ENCODE data around the gene POU5F1.
"Not testable (repeated sequence)": the region's sequence is repeated elsewhere in the genome, so short reads cannot be mapped to it uniquely, and the experiment has no call there.

Gene POU5F1

DNA sequence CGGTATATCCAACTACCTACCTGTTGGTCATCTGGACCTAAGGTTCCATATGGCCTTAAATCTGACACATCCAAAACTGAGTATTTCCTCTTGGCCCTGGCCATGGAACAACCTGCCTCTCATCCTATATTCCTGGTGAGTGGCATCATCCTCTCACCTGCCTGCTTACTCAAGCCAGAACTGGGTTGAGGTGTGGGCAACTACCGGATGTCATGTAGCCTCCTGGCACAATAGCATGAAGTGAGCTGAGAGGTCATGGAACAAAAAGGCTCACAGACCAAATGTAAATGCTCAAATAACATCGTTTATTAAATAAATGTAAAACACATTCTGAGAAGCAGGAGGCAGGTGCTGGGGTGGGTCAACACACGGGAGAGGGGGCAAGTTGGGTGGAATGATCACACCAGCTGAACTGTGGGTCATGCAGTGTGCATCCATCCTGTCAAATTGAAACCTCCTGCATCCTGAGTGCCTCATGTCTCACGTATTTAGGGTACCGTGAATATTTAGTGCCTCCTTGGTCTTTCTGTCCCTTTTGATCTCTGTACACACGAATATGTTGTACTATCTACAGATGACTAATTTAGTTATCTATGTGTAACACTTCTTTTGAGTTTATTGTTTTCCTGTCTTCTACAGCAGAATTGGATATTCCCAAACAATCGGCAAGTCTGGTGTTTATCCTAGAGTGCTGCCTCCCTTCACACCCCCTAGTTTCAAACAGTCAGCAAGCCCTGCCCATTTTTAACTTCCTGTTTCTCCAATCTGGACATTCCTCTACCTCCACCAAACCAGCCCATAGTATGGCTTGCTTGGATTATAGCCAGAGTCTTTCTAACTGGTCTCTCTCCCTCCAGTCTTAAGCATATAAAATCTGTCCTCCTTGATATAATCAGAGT lies 7.9 kb upstream of the POU5F1 start:
- ATAC-seq = peak; percentile 62
- no peaks in the 10 kb centered on the region for H3K36me3 Mint-ChIP-seq
- H3K4me1 Mint-ChIP-seq = peaks cover 22% of the 10 kb centered on the region
- H3K27me3 Mint-ChIP-seq = no peaks in the 10 kb centered on the region
- no peak overlapping the region for H3K4me3 Mint-ChIP-seq
- H3K27ac Mint-ChIP-seq = peak overlapping the region; percentile 7
- H3K9me3 Mint-ChIP-seq = no peaks in the 10 kb centered on the region

GRCh38 chr6:31175971-31176370 lies 5.5 kb upstream of the POU5F1 start:
- no peak for ATAC-seq
- H3K9me3 Mint-ChIP-seq = no peaks in the 10 kb centered on the region
- no peak overlapping the region for H3K4me3 Mint-ChIP-seq
- no peaks in the 10 kb centered on the region for H3K36me3 Mint-ChIP-seq
- no peaks in the 10 kb centered on the region for H3K27me3 Mint-ChIP-seq
- peaks cover 22% of the 10 kb centered on the region for H3K4me1 Mint-ChIP-seq
- H3K27ac Mint-ChIP-seq = no peak overlapping the region

DNA sequence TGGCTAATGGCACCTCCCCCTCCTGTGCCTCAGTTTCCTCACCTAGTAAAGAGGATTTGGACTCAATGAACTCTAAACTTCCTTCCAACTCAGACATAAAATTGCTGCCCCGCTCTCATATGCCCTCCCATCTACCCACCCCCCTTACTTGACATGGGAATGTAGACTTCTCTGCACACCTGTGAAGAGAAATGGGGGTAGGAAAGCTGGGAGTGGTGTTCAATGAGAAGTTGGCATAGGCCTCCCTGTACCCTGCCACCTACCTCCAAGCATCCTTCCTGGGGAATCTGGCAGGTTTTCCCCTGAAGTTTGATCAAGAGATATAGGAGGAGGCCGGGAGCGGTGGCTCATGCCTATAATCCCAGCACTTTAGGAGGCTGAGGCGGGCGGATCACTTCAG lies 3.9 kb upstream of the POU5F1 start:
- ATAC-seq = no peak
- H3K4me1 Mint-ChIP-seq = peaks cover 14% of the 10 kb centered on the region
- H3K4me3 Mint-ChIP-seq = no peak overlapping the region
- no peaks in the 10 kb centered on the region for H3K27me3 Mint-ChIP-seq
- H3K9me3 Mint-ChIP-seq = no peaks in the 10 kb centered on the region
- no peak overlapping the region for H3K27ac Mint-ChIP-seq
- no peaks in the 10 kb centered on the region for H3K36me3 Mint-ChIP-seq

DNA sequence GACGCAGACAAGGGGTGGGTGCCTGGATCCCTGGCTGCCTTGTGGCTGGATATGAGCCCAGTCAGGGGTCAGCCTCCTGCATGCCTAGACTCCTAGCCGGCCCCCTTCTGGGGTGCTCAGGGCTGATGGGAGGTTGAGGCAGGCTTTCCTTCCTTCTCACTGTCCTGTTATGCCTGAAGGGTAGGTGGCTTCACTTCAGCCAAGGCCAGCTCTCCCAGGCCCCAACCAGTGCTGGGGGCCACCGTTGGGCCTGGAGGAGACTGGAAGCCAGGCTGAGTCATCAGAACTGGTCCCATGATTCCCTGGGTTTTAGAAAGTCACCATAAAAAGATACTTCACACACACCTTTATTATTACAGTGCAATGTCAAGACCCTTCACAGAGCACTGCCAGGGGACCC lies 2.9 kb upstream of the POU5F1 start:
- no peak overlapping the region for H3K4me3 Mint-ChIP-seq
- no peaks in the 10 kb centered on the region for H3K9me3 Mint-ChIP-seq
- peaks cover 5% of the 10 kb centered on the region for H3K4me1 Mint-ChIP-seq
- no peaks in the 10 kb centered on the region for H3K27me3 Mint-ChIP-seq
- H3K27ac Mint-ChIP-seq = no peak overlapping the region
- no peak for ATAC-seq
- no peaks in the 10 kb centered on the region for H3K36me3 Mint-ChIP-seq

DNA sequence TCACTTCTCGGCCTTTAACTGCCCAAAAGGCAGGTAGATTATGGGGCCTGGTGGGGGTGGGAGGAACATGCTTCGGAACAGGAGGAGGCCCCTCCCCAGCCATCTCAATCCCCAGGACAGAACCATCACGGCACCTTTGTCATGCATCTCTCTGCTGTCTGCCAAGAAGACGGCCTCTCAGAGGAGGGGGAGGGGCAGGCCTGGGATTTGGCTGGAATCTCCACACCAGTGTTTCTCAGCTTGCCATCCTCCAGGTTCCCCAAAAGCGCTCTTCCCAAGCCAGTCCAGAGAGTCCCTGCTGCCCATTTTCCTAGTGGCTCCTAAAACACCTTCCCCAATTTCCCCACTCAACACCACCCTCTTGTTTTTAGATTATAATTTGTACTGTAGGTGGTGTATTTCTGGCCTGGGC lies 2.5 kb upstream of the POU5F1 start:
- H3K27me3 Mint-ChIP-seq = no peaks in the 10 kb centered on the region
- no peaks in the 10 kb centered on the region for H3K36me3 Mint-ChIP-seq
- H3K4me3 Mint-ChIP-seq = no peak overlapping the region
- H3K27ac Mint-ChIP-seq = no peak overlapping the region
- H3K4me1 Mint-ChIP-seq = peaks cover under 1% of the 10 kb centered on the region
- ATAC-seq = no peak
- no peaks in the 10 kb centered on the region for H3K9me3 Mint-ChIP-seq

GRCh38 chr6:31171931-31172905 lies 1.7 kb upstream of the POU5F1 start:
- no peak overlapping the region for H3K4me3 Mint-ChIP-seq
- H3K9me3 Mint-ChIP-seq = no peaks in the 10 kb centered on the region
- ATAC-seq = no peak
- no peaks in the 10 kb centered on the region for H3K36me3 Mint-ChIP-seq
- no peaks in the 10 kb centered on the region for H3K4me1 Mint-ChIP-seq
- H3K27me3 Mint-ChIP-seq = no peaks in the 10 kb centered on the region
- no peak overlapping the region for H3K27ac Mint-ChIP-seq

- H3K27me3 Mint-ChIP-seq = no peaks in the 10 kb centered on the region
These were observed 647 bp upstream of the POU5F1 start for GRCh38 chr6:31170987-31171671.

DNA sequence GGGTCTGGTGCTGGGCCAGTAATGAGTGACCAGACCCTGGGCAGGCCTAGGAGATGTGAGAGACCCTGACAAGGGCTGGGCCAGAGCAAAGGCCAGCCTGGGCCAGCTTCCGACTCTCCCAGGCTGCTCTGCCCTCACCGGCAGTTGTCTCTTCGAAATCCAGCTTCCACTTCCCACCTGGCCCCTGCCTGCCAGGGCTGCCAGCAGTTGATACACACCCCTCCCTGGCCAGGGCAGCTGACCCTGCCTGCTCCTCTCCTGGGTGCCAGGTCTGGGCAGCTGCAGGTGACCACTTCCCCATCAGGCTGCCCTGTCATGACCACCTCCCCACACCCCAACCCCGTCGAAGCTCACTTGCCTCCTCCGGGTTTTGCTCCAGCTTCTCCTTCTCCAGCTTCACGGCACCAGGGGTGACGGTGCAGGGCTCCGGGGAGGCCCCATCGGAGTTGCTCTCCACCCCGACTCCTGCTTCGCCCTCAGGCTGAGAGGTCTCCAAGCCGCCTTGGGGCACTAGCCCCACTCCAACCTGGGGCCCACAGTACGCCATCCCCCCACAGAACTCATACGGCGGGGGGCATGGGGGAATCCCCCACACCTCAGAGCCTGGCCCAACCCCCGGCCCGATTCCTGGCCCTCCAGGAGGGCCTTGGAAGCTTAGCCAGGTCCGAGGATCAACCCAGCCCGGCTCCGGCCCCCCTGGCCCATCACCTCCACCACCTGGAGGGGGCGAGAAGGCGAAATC lies 453 bp downstream of the POU5F1 start:
- not testable (repeated sequence) for H3K36me3 Mint-ChIP-seq, ATAC-seq, H3K4me3 Mint-ChIP-seq, H3K9me3 Mint-ChIP-seq, H3K27ac Mint-ChIP-seq, H3K27me3 Mint-ChIP-seq
- H3K4me1 Mint-ChIP-seq = peaks cover 11% of the 10 kb centered on the region

More at GRCh38 chr6:31170987-31171671, 647 bp upstream of the POU5F1 start:
- Mint-ChIP-seq H3K9me3 (no peaks in the 10 kb centered on the region), H3K36me3 (no peaks in the 10 kb centered on the region), H3K27ac (no peak overlapping the region), H3K4me1 (peaks cover under 1% of the 10 kb centered on the region), H3K4me3 (no peak overlapping the region)
- no peak for ATAC-seq

DNA sequence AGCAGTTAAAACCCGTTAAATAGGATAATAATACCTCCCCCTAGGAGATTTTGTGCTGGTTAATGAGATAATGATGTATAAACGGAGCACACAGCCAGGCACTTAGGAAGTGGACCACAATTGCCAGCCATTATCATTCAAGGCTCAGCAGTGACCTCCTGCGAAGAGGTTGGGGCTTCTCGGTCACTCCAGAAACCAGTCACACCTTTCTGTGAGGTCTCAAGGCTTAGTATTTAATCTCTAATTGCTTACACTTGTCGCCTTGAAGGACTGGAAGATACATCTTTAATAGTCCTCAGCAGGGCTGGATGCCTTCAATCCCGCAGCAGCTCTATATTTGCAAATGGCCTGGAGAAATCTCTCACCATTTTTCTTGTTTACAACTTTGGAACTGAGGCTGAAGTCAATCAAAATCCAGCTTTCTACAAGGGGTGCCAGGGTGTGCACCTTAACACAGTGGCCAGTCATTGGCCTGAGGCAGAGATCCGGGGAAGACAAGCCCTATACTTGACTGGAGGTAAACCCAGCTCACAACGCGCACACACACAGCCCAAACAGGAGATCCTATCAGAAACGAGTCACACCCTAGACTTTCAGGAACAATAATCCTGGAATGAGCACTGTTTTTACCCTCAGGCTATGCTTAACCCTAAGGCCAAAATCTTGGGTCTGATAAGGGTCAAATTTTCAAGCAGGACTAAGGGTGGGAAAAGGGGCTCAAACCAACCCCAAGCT lies 1.2 kb downstream of the POU5F1 start:
- no peaks in the 10 kb centered on the region for H3K36me3 Mint-ChIP-seq
- no peak for ATAC-seq
- H3K9me3 Mint-ChIP-seq = no peaks in the 10 kb centered on the region
- H3K27me3 Mint-ChIP-seq = no peaks in the 10 kb centered on the region
- H3K27ac Mint-ChIP-seq = no peak overlapping the region
- peaks cover 18% of the 10 kb centered on the region for H3K4me1 Mint-ChIP-seq
- no peak overlapping the region for H3K4me3 Mint-ChIP-seq

- Mint-ChIP-seq H3K9me3 (no peaks in the 10 kb centered on the region), H3K27ac (no peak overlapping the region), H3K36me3 (no peaks in the 10 kb centered on the region), H3K27me3 (no peaks in the 10 kb centered on the region), H3K4me1 (peaks cover 24% of the 10 kb centered on the region), H3K4me3 (no peak overlapping the region)
- ATAC-seq = no peak
These were observed 1.9 kb downstream of the POU5F1 start for GRCh38 chr6:31168606-31169005.

DNA sequence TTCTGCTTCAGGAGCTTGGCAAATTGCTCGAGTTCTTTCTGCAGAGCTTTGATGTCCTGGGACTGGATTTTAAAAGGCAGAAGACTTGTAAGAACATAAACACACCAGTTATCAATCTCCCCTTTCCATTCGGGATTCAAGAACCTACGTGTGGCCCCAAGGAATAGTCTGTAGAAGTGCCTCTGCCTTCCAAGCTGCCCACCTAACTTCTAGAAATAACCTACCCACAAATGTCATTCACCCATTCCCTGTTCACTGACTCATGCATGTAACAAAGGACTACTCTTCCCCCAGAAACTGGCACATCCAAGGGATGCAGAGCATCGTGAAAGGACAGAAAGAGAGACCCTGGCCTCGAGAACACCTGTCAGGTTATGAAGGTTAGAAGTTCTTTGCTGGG lies 4.5 kb downstream of the POU5F1 start:
- H3K27ac Mint-ChIP-seq = no peak overlapping the region
- peaks cover 47% of the 10 kb centered on the region for H3K4me1 Mint-ChIP-seq
- peaks cover 16% of the 10 kb centered on the region for H3K36me3 Mint-ChIP-seq
- no peaks in the 10 kb centered on the region for H3K27me3 Mint-ChIP-seq
- H3K9me3 Mint-ChIP-seq = no peaks in the 10 kb centered on the region
- H3K4me3 Mint-ChIP-seq = no peak overlapping the region
- no peak for ATAC-seq

- H3K27ac Mint-ChIP-seq = peak overlapping the region; percentile 84
- peak overlapping the region; percentile 57 for H3K4me3 Mint-ChIP-seq
- ATAC-seq = peak; percentile 91
- peaks cover 47% of the 10 kb centered on the region for H3K4me1 Mint-ChIP-seq
- peaks cover 16% of the 10 kb centered on the region for H3K36me3 Mint-ChIP-seq
- H3K27me3 Mint-ChIP-seq, H3K9me3 Mint-ChIP-seq: not testable (repeated sequence)
These were observed 5.2 kb downstream of the POU5F1 start for GRCh38 chr6:31165064-31165832.

DNA sequence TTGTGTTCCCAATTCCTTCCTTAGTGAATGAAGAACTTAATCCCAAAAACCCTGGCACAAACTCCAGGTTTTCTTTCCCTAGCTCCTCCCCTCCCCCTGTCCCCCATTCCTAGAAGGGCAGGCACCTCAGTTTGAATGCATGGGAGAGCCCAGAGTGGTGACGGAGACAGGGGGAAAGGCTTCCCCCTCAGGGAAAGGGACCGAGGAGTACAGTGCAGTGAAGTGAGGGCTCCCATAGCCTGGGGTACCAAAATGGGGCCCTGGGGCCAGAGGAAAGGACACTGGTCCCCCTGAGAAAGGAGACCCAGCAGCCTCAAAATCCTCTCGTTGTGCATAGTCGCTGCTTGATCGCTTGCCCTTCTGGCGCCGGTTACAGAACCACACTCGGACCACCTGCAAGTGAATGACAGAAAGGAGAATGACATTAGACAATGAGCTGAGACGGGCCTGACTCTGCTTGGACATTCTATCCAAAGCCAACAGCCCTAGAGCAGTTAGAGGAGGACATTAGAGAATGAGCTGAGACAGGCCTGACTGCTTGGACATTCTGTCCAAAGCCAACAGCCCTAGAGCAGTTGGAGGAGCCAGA lies 5.9 kb downstream of the POU5F1 start:
- peaks cover 16% of the 10 kb centered on the region for H3K36me3 Mint-ChIP-seq
- H3K4me1 Mint-ChIP-seq = peaks cover 51% of the 10 kb centered on the region
- H3K9me3 Mint-ChIP-seq, H3K27me3 Mint-ChIP-seq, ATAC-seq: not testable (repeated sequence)
- H3K4me3 Mint-ChIP-seq = peak overlapping the region; percentile 57
- peak overlapping the region; percentile 84 for H3K27ac Mint-ChIP-seq
